ENCODE results near the gene ZNF559. TPM values are rescaled to one million over a fixed set of nuclear protein-coding genes. Genes with fewer than 3 reads are reported as not detected.

Gene ZNF559
- total RNA-seq, 1 experiment from 2014 or later: 10.9 TPM

- peaks cover 49 to 51% of the 10 kb centered on the region in 2 experiments; a peak in 3 of 4 replicates for H3K9me3 ChIP-seq (ENCODE audit: control insufficient read depth in 1 of 2, insufficient read depth in 1 of 2, low read depth in 1 of 2, low read length in 2 of 2)
- intact Hi-C loops (cut with micrococcal nuclease): no loop called here
- no peak overlapping the region for H3K4me2 ChIP-seq (ENCODE audit: low read length)
- H3K9ac ChIP-seq (ENCODE audit: low read length): no peak overlapping the region
- ATAC-seq (no peak), DNase-seq (ENCODE audit: low read depth, low spot score) (no peak)
- H3K27me3 ChIP-seq (ENCODE audit: insufficient read depth, low read length): no peaks in the 10 kb centered on the region
- H3K4me1 ChIP-seq (ENCODE audit: control insufficient read depth in 1 of 2, insufficient read depth in 2 of 2, low read length in 2 of 2): no peaks in the 10 kb centered on the region
- BruUV-seq (replicated peaks): no TSS peak
- RAD21 ChIA-PET (ENCODE audit: low non-redundant PET in 1 of 2, low total read pairs in 2 of 2, uncharacterized antibody in 2 of 2, unreplicated experiment in 2 of 2): no interaction called here
- peaks cover 0 to 9% of the 10 kb centered on the region in 2 experiments; a peak in 2 of 4 replicates for H3K36me3 ChIP-seq (ENCODE audit: control insufficient read depth in 1 of 2, insufficient read depth in 2 of 2, low read length in 2 of 2)
- H4K20me1 ChIP-seq (ENCODE audit: insufficient read depth): no peaks in the 10 kb centered on the region
- H3K4me3 ChIP-seq (replicated peaks in 1 of 2; ENCODE audit: low read depth in 1 of 2, low read length in 2 of 2): no peak overlapping the region
- no peak overlapping the region for H2AFZ ChIP-seq (ENCODE audit: low read depth, low read length, poor library complexity, severe bottlenecking)
- no peaks in the 10 kb centered on the region for H3K79me2 ChIP-seq (ENCODE audit: insufficient read depth, low read length)
- POLR2A ChIA-PET: no interaction called here
- CTCF ChIA-PET: no interaction called here
- H3K27ac ChIP-seq (ENCODE audit: low read depth, low read length): no peak overlapping the region
- peak; percentile 98 for TF ChIP-seq ZNF274 (IDR thresholded peaks at IDR 0.05; ENCODE audit: low read depth, low read length)
- TF ChIP-seq JUND (IDR thresholded peaks at IDR 0.05): no peak
- H3K9me2 ChIP-seq (ENCODE audit: insufficient read depth): no peaks in the 10 kb centered on the region
Observed at GRCh38 chr19:9342610-9343304, 18.8 kb downstream of the ZNF559 start.

- BruUV-seq (replicated peaks): no TSS peak
- Histone ChIP-seq H3K9me3 (ENCODE audit: control insufficient read depth in 1 of 2, insufficient read depth in 1 of 2, low read depth in 1 of 2, low read length in 2 of 2) (peaks cover 34 to 39% of the 10 kb centered on the region in 2 experiments; a peak in 3 of 4 replicates), H3K27ac (ENCODE audit: low read depth, low read length) (no peak overlapping the region), H3K79me2 (ENCODE audit: insufficient read depth, low read length) (no peaks in the 10 kb centered on the region), H3K9me2 (ENCODE audit: insufficient read depth) (no peaks in the 10 kb centered on the region), H2AFZ (ENCODE audit: low read depth, low read length, poor library complexity, severe bottlenecking) (no peak overlapping the region), H3K4me3 (replicated peaks in 1 of 2; ENCODE audit: low read depth in 1 of 2, low read length in 2 of 2) (no peak overlapping the region), H3K9ac (ENCODE audit: low read length) (no peak overlapping the region), H3K4me2 (ENCODE audit: low read length) (no peak overlapping the region), H3K36me3 (ENCODE audit: control insufficient read depth in 1 of 2, insufficient read depth in 2 of 2, low read length in 2 of 2) (peaks cover 0 to 9% of the 10 kb centered on the region in 2 experiments; a peak in 2 of 4 replicates), H4K20me1 (ENCODE audit: insufficient read depth) (no peaks in the 10 kb centered on the region), H3K4me1 (ENCODE audit: control insufficient read depth in 1 of 2, insufficient read depth in 2 of 2, low read length in 2 of 2) (no peaks in the 10 kb centered on the region), H3K27me3 (ENCODE audit: insufficient read depth, low read length) (no peaks in the 10 kb centered on the region)
- intact Hi-C loops (cut with micrococcal nuclease): no loop called here
- CTCF ChIA-PET: no interaction called here
- no peak for TF ChIP-seq SIN3A (IDR thresholded peaks at IDR 0.05; ENCODE audit: low read depth)
- no peak for TF ChIP-seq SP1 (IDR thresholded peaks at IDR 0.05; ENCODE audit: low read depth)
- TF ChIP-seq ZBTB33 (IDR thresholded peaks at IDR 0.05; ENCODE audit: extremely low read depth, insufficient replicate concordance, low read length): no peak
- no peak for TF ChIP-seq ELF1 (IDR thresholded peaks at IDR 0.05; ENCODE audit: borderline replicate concordance, low read depth)
- no peak for TF ChIP-seq POLR2AphosphoS5 (IDR thresholded peaks at IDR 0.05; ENCODE audit: low read depth, low read length)
- TF ChIP-seq FOSL1 (IDR thresholded peaks at IDR 0.05; ENCODE audit: low read depth): no peak
- TF ChIP-seq ATF3 (IDR thresholded peaks at IDR 0.05): no peak
- no peak for TF ChIP-seq TCF7L2 (IDR thresholded peaks at IDR 0.05; ENCODE audit: borderline replicate concordance, extremely low read depth, insufficient read depth, insufficient read length)
- no peak for TF ChIP-seq REST (IDR thresholded peaks at IDR 0.05; ENCODE audit: low read depth)
- no peak for TF ChIP-seq SRF (IDR thresholded peaks at IDR 0.05; ENCODE audit: low read depth)
- no peak for TF ChIP-seq JUND (IDR thresholded peaks at IDR 0.05)
- no peak for TF ChIP-seq EGR1 (IDR thresholded peaks at IDR 0.05; ENCODE audit: low read depth)
- POLR2A ChIA-PET: no interaction called here
- ATAC-seq: no peak
- RAD21 ChIA-PET (ENCODE audit: low non-redundant PET in 1 of 2, low total read pairs in 2 of 2, uncharacterized antibody in 2 of 2, unreplicated experiment in 2 of 2): no interaction called here
- DNase-seq (ENCODE audit: low read depth, low spot score): no peak
Observed at GRCh38 chr19:9345005-9345404, 21.0 kb downstream of the ZNF559 start.
